Keratinocyte (primary cell): ENCODE data around the gene MAPRE3. TPM values are rescaled to one million over a fixed set of nuclear protein-coding genes. Genes with fewer than 3 reads are reported as not detected.

Experiments used
- DNase-seq: peaks from one replicate; pipeline ENCODE4 v3.0.0-alpha.2; 2011; ENCODE audit warnings: low read depth, missing footprints, low spot score
- FAIRE-seq: peaks from 2 replicates; lab custom pipeline; 2011; peaks lifted over from hg19 to GRCh38; lab: Jason Lieb, UNC
- H2AFZ ChIP-seq: 2 replicates; pipeline ENCODE4 v1.6.0; 2012; ENCODE audit warnings: low read length, control low read depth, inconsistent platforms; ENCODE audit not compliant: control insufficient read depth
- H3K27ac ChIP-seq: 2 replicates; pipeline ENCODE4 v1.5.1; 2011; ENCODE audit warnings: low read length; ENCODE audit not compliant: control insufficient read depth, insufficient read depth
- H3K27me3 ChIP-seq: 3 replicates; pipeline ENCODE4 v1.6.0; 2011; ENCODE audit warnings: low read length; ENCODE audit not compliant: control insufficient read depth, insufficient read depth; ENCODE audit errors: extremely low read depth
- H3K36me3 ChIP-seq, 2 experiments: 2 replicates in 1 of 2; 3 replicates in 1 of 2; pipeline ENCODE4 v1.5.1; 2011; ENCODE audit warnings: low read length in 2 of 2, mild to moderate bottlenecking in 1 of 2; ENCODE audit not compliant: control insufficient read depth in 2 of 2, insufficient read depth in 2 of 2; ENCODE audit errors: extremely low read depth in 1 of 2
- H3K4me1 ChIP-seq: 3 replicates; pipeline ENCODE4 v1.5.1; 2011; ENCODE audit warnings: low read length; ENCODE audit not compliant: control insufficient read depth, insufficient read depth; ENCODE audit errors: extremely low read depth
- H3K4me2 ChIP-seq: 3 replicates; pipeline ENCODE4 v1.6.0; 2011; ENCODE audit warnings: low read depth, low read length; ENCODE audit not compliant: control insufficient read depth, insufficient read depth; ENCODE audit errors: extremely low read depth
- H3K4me3 ChIP-seq, 3 experiments: fragments of 200-600 bp in 1 of 3; sonication (generic) in 1 of 3; 2 replicates in 2 of 3; 3 replicates in 1 of 3; pipeline ENCODE4 v1.5.1; 2011 to 2016; ENCODE audit warnings: low read length in 3 of 3, mild to moderate bottlenecking in 3 of 3, control low read depth in 2 of 3, inconsistent platforms in 1 of 3, low read depth in 1 of 3, mixed read lengths in 1 of 3, mixed run types in 1 of 3, moderate library complexity in 1 of 3; ENCODE audit not compliant: control insufficient read depth in 2 of 3, insufficient read depth in 2 of 3; ENCODE audit errors: extremely low read depth in 1 of 3
- H3K79me2 ChIP-seq: 2 replicates; pipeline ENCODE4 v1.6.0; 2012; ENCODE audit warnings: low read length; ENCODE audit not compliant: control insufficient read depth, insufficient read depth
- H3K9ac ChIP-seq: 3 replicates; pipeline ENCODE4 v1.6.0; 2011; ENCODE audit warnings: low read length; ENCODE audit not compliant: control insufficient read depth, insufficient read depth; ENCODE audit errors: extremely low read depth
- H3K9me1 ChIP-seq: 3 replicates; pipeline ENCODE4 v1.6.0; 2011; ENCODE audit warnings: low read length; ENCODE audit not compliant: control insufficient read depth, insufficient read depth; ENCODE audit errors: extremely low read depth
- H3K9me3 ChIP-seq: 2 replicates; pipeline ENCODE4 v1.5.1; 2012; ENCODE audit warnings: low read depth, low read length; ENCODE audit not compliant: control insufficient read depth
- H4K20me1 ChIP-seq: 3 replicates; pipeline ENCODE4 v1.6.0; 2011; ENCODE audit warnings: low read length; ENCODE audit not compliant: control insufficient read depth, insufficient read depth; ENCODE audit errors: extremely low read depth
- CTCF ChIP-seq, 3 experiments: IDR thresholded peaks in 1 of 3; conservative IDR thresholded peaks in 1 of 3; optimal IDR thresholded peaks in 1 of 3; 2 replicates in 2 of 3; 3 replicates in 1 of 3; pipeline versions ENCODE3 to v1.5.1; 2011; ENCODE audit warnings: low read length in 3 of 3, mild to moderate bottlenecking in 3 of 3, moderate library complexity in 2 of 3, control low read depth in 1 of 3, inconsistent platforms in 1 of 3; ENCODE audit not compliant: insufficient read depth in 2 of 3; ENCODE audit errors: extremely low read depth in 1 of 3
- EZH2 ChIP-seq: IDR thresholded peaks from one replicate; pipeline ENCODE4 v1.6.1; 2012; ENCODE audit warnings: inconsistent platforms, mild to moderate bottlenecking, low read length, moderate library complexity
- dilution Hi-C: fragments of 300-500 bp; cut with MboI; formaldehyde crosslinking; loops from one replicate; pipeline ENCODE4 v1.7.0; 2020; ENCODE audit warnings: low sequenced_read_pairs; ENCODE audit not compliant: extremely low pct_ligation_motif_present
- polyA plus RNA-seq, 5 experiments: library from polyadenylated mRNA; depleted of rRNA in 3 of 5; stranded (reverse) in 3 of 5; stranded (forward) in 1 of 5; unstranded in 1 of 5; fragments of >200 nt; gene quantifications; 1 replicate in 1 of 5; 2 replicates in 3 of 5; 3 replicates in 1 of 5; pipeline versions ENCODE4 v1.2.1 to v1.2.3, GENCODE V29; 2011 to 2012; ENCODE audit warnings: missing spikeins in 2 of 5, low read depth in 1 of 5, low replicate concordance in 1 of 5

Gene MAPRE3
- polyA plus RNA-seq, 1 donor (not counting 4 experiments of a cell fraction or from before 2014, with no cell fraction given), result 12.6 TPM

- DNase-seq, result no peak
- Histone ChIP-seq H3K4me1 (peaks cover 7% of the 10 kb centered on the region), H3K36me3 (no peaks in the 10 kb centered on the region), H3K9me3 (no peaks in the 10 kb centered on the region), H4K20me1 (no peaks in the 10 kb centered on the region), H3K4me3 (no peak overlapping the region), H3K27ac (no peak overlapping the region), H3K79me2 (no peaks in the 10 kb centered on the region), H3K4me2 (no peak overlapping the region), H3K27me3 (peaks cover 8% of the 10 kb centered on the region), H3K9me1 (no peaks in the 10 kb centered on the region), H2AFZ (no peak overlapping the region), H3K9ac (no peak overlapping the region)
- dilution Hi-C loops, result no loop called here
- TF ChIP-seq EZH2 (no peak), CTCF (optimal IDR thresholded peaks at IDR 0.05 in 1 of 3, IDR thresholded peaks at IDR 0.05 in 1 of 3, conservative IDR thresholded peaks at IDR 0.05 in 1 of 3; ENCODE audit: extremely low read depth in 1 of 3, insufficient read depth in 2 of 3, low read length in 3 of 3) (no peak)
- FAIRE-seq, result no peak
These were observed 30.4 kb upstream of the MAPRE3 start for GRCh38 chr2:26940001-26940400.

- Histone ChIP-seq H2AFZ (no peak overlapping the region), H3K9ac (no peak overlapping the region), H3K9me3 (no peaks in the 10 kb centered on the region), H3K27me3 (peaks cover 10% of the 10 kb centered on the region), H3K4me3 (no peak overlapping the region), H3K9me1 (no peaks in the 10 kb centered on the region), H3K4me1 (peaks cover 7% of the 10 kb centered on the region), H3K27ac (no peak overlapping the region), H3K4me2 (peak overlapping the region; percentile 11), H3K36me3 (no peaks in the 10 kb centered on the region), H3K79me2 (no peaks in the 10 kb centered on the region), H4K20me1 (no peaks in the 10 kb centered on the region)
- DNase-seq (peak; percentile 59), FAIRE-seq (no peak)
- no peak for TF ChIP-seq EZH2
- TF ChIP-seq CTCF (optimal IDR thresholded peaks at IDR 0.05 in 1 of 3, IDR thresholded peaks at IDR 0.05 in 1 of 3, conservative IDR thresholded peaks at IDR 0.05 in 1 of 3; ENCODE audit: extremely low read depth in 1 of 3, insufficient read depth in 2 of 3, low read length in 3 of 3), result no peak
- dilution Hi-C loops, result no loop called here
These were observed 29.0 kb upstream of the MAPRE3 start for GRCh38 chr2:26941486-26941885.
